WTC11 (cell line): ENCODE measurements around the gene MSS51. TPM values are rescaled to one million over a fixed set of nuclear protein-coding genes. Genes with fewer than 3 reads are reported as not detected.

Experiments
- ATAC-seq: fragments of 200-7000 bp; cut with Tn5 transposase; 2 replicates; pipeline ENCODE4 v1.10.0; 2021; ENCODE audit warnings: mild to moderate bottlenecking, moderate library complexity
- CTCF ChIA-PET: fragments of 300-600 bp; sonication (Branson Sonifier 250); formaldehyde crosslinking; loops from one replicate; lab custom pipeline; 2021; ENCODE audit warnings: antibody characterized with exemption; lab: Charles Lee
- POLR2A ChIA-PET: fragments of 350-600 bp; sonication (Branson Sonifier 250); formaldehyde crosslinking; loops from one replicate; lab custom pipeline; 2021; ENCODE audit warnings: antibody characterized with exemption; lab: Charles Lee
- DNase-seq: peaks from one replicate; pipeline ENCODE4 v3.0.0; 2021; ENCODE audit warnings: low spot score
- H3K27ac Mint-ChIP-seq: 2 replicates; pipeline ENCODE4 v1.8.0; 2021; ENCODE audit warnings: mixed read lengths
- H3K27me3 Mint-ChIP-seq: 2 replicates; pipeline ENCODE4 v1.8.0; 2021; ENCODE audit warnings: low read depth, mild to moderate bottlenecking, moderate library complexity, mixed read lengths
- H3K36me3 Mint-ChIP-seq: 2 replicates; pipeline ENCODE4 v1.8.0; 2021; ENCODE audit warnings: mixed read lengths
- H3K4me1 Mint-ChIP-seq: 2 replicates; pipeline ENCODE4 v1.8.0; 2022; ENCODE audit warnings: mixed read lengths
- H3K4me3 Mint-ChIP-seq: 2 replicates; pipeline ENCODE4 v1.8.0; 2021; ENCODE audit warnings: mild to moderate bottlenecking, moderate library complexity, mixed read lengths
- H3K9me3 Mint-ChIP-seq: 2 replicates; pipeline ENCODE4 v1.8.0; 2021; ENCODE audit warnings: mixed read lengths
- FOXP1 ChIP-seq: sonication (generic); formaldehyde crosslinking; IDR thresholded peaks from 2 replicates; pipeline ENCODE4 v1.8.0; 2022; ENCODE audit warnings: missing genetic modification reagents, mild to moderate bottlenecking, moderate library complexity, borderline replicate concordance
- GRHL2 ChIP-seq: fragments of 250-450 bp; sonication (Bioruptor Pico); IDR thresholded peaks from 2 replicates; pipeline ENCODE4 v1.8.0; 2022; ENCODE audit warnings: mild to moderate bottlenecking, moderate library complexity; ENCODE audit not compliant: insufficient replicate concordance, severe bottlenecking
- RORB ChIP-seq: fragments of 250-450 bp; sonication (Bioruptor Pico); IDR thresholded peaks from 2 replicates; pipeline ENCODE4 v1.9.0; 2021; ENCODE audit warnings: mild to moderate bottlenecking
- TP53 ChIP-seq: sonication (generic); formaldehyde crosslinking; IDR thresholded peaks from 2 replicates; pipeline ENCODE4 v1.8.1; 2023; ENCODE audit warnings: mild to moderate bottlenecking, missing genetic modification reagents
- ZNF138 ChIP-seq: sonication (generic); formaldehyde crosslinking; conservative IDR thresholded peaks from 2 replicates; pipeline ENCODE4 v1.8.1; 2022; ENCODE audit warnings: mild to moderate bottlenecking, moderate library complexity, missing genetic modification reagents
- ZNF219 ChIP-seq: sonication (generic); formaldehyde crosslinking; IDR thresholded peaks from 2 replicates; pipeline ENCODE4 v1.8.0; 2023; ENCODE audit warnings: missing genetic modification reagents, mild to moderate bottlenecking, borderline replicate concordance
- ZNF232 ChIP-seq: sonication (generic); formaldehyde crosslinking; IDR thresholded peaks from 2 replicates; pipeline ENCODE4 v1.8.0; 2022; ENCODE audit warnings: mild to moderate bottlenecking, missing genetic modification reagents
- total RNA-seq: library from RNA; stranded (reverse); gene quantifications from 3 replicates; pipeline ENCODE4 v1.2.3, GENCODE V29; 2021
- TF ChIP-seq, protein P1 (sequence below): sonication (generic); formaldehyde crosslinking; IDR thresholded peaks from 2 replicates; pipeline ENCODE4 v1.8.0; 2022; ENCODE audit warnings: mild to moderate bottlenecking, missing genetic modification reagents
- TF ChIP-seq, protein P2 (sequence below): fragments of 250-450 bp; sonication (Bioruptor Pico); IDR thresholded peaks from 2 replicates; pipeline ENCODE4 v1.9.0; 2021; ENCODE audit warnings: moderate library complexity, mild to moderate bottlenecking, inconsistent platforms, borderline replicate concordance
- TF ChIP-seq, protein P3 (sequence below): sonication (generic); formaldehyde crosslinking; IDR thresholded peaks from 2 replicates; pipeline ENCODE4 v1.8.1; 2022; ENCODE audit warnings: low read depth, missing genetic modification reagents, borderline replicate concordance
- TF ChIP-seq, protein P4 (sequence below): fragments of 250-450 bp; sonication (Bioruptor Pico); IDR thresholded peaks from 2 replicates; pipeline ENCODE4 v2.1.2; 2022; ENCODE audit warnings: mild to moderate bottlenecking, moderate library complexity
- TF ChIP-seq, protein P5 (sequence below): fragments of 200-600 bp; IDR thresholded peaks from 2 replicates; pipeline ENCODE4 v1.8.0; 2022; ENCODE audit warnings: antibody characterized with exemption
- TF ChIP-seq, protein P6 (sequence below): sonication (generic); formaldehyde crosslinking; IDR thresholded peaks from 2 replicates; pipeline ENCODE4 v1.8.1; 2022; ENCODE audit warnings: missing genetic modification reagents, borderline replicate concordance
- TF ChIP-seq, protein P7 (sequence below): sonication (generic); formaldehyde crosslinking; IDR thresholded peaks from 2 replicates; pipeline ENCODE4 v1.8.1; 2023; ENCODE audit warnings: mild to moderate bottlenecking, moderate library complexity, missing genetic modification reagents
- TF ChIP-seq, protein P8 (sequence below): sonication (generic); formaldehyde crosslinking; conservative IDR thresholded peaks from 2 replicates; pipeline ENCODE4 v1.8.1; 2022; ENCODE audit warnings: mild to moderate bottlenecking, missing genetic modification reagents
- TF ChIP-seq, protein P9 (sequence below): sonication (generic); formaldehyde crosslinking; IDR thresholded peaks from 2 replicates; pipeline ENCODE4 v1.8.0; 2023; ENCODE audit warnings: mild to moderate bottlenecking, missing genetic modification reagents

The MSS51 gene
- total RNA-seq, 1 experiment from 2014 or later = 3.0 TPM

DNA sequence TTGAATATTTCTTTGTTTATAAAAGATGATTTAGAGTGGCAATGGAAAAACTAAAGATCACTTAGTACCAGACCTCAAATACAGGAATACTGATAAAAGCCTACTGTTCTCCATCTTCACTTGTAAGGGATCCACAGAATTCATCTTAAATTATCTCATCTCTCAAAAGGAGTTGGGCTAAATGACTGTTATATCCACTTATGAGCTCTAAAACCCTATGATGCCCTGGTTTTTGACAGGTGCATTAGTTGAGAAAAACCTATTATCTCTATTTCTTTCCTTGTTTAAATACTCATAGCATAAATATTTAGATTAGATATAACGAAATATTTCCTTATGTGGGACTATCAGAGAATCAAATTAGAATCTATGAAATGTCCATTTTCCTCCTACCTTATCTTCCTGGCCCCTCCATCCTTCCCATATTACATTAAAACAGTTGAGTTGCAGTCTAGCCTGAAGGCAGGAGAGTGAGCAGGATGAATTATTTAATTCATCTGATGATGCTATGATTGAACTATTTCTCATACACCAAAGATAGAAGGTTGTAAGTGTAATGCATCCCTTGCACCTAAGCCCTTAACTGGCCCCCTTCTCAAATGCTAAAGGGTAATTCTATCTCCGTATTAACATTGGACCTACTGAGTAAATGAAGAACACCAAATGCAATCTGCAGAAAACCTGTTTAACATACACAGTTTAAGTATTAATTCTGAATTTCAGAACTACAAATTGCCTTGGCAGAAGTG lies 32.8 kb upstream of the MSS51 start:
- ChIA-PET POLR2A (no interaction called here), CTCF (no interaction called here)
- Mint-ChIP-seq H3K27ac (no peak overlapping the region), H3K36me3 (peaks cover 22% of the 10 kb centered on the region), H3K27me3 (no peaks in the 10 kb centered on the region), H3K4me3 (no peak overlapping the region), H3K4me1 (no peaks in the 10 kb centered on the region), H3K9me3 (no peaks in the 10 kb centered on the region)
- DNase-seq = no peak
- no peak for ATAC-seq
- TF ChIP-seq, protein P1, sequence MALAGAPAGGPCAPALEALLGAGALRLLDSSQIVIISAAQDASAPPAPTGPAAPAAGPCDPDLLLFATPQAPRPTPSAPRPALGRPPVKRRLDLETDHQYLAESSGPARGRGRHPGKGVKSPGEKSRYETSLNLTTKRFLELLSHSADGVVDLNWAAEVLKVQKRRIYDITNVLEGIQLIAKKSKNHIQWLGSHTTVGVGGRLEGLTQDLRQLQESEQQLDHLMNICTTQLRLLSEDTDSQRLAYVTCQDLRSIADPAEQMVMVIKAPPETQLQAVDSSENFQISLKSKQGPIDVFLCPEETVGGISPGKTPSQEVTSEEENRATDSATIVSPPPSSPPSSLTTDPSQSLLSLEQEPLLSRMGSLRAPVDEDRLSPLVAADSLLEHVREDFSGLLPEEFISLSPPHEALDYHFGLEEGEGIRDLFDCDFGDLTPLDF (CRISPR knock-in tag) = no peak
- TF ChIP-seq GRHL2 (CRISPR knock-in tag) (no peak), ZNF219 (CRISPR knock-in tag) (no peak), FOXP1 (CRISPR knock-in tag) (no peak), RORB (CRISPR knock-in tag) (no peak), ZNF138 (CRISPR knock-in tag) (no peak), ZNF232 (no peak), TP53 (CRISPR knock-in tag) (no peak)
- TF ChIP-seq, protein P2, sequence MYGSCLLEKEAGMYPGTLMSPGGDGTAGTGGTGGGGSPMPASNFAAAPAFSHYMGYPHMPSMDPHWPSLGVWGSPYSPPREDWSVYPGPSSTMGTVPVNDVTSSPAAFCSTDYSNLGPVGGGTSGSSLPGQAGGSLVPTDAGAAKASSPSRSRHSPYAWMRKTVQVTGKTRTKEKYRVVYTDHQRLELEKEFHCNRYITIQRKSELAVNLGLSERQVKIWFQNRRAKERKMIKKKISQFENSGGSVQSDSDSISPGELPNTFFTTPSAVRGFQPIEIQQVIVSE (CRISPR knock-in tag) = no peak
- TF ChIP-seq, protein P3, sequence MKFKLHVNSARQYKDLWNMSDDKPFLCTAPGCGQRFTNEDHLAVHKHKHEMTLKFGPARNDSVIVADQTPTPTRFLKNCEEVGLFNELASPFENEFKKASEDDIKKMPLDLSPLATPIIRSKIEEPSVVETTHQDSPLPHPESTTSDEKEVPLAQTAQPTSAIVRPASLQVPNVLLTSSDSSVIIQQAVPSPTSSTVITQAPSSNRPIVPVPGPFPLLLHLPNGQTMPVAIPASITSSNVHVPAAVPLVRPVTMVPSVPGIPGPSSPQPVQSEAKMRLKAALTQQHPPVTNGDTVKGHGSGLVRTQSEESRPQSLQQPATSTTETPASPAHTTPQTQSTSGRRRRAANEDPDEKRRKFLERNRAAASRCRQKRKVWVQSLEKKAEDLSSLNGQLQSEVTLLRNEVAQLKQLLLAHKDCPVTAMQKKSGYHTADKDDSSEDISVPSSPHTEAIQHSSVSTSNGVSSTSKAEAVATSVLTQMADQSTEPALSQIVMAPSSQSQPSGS (CRISPR knock-in tag) = no peak
- TF ChIP-seq, protein P4, sequence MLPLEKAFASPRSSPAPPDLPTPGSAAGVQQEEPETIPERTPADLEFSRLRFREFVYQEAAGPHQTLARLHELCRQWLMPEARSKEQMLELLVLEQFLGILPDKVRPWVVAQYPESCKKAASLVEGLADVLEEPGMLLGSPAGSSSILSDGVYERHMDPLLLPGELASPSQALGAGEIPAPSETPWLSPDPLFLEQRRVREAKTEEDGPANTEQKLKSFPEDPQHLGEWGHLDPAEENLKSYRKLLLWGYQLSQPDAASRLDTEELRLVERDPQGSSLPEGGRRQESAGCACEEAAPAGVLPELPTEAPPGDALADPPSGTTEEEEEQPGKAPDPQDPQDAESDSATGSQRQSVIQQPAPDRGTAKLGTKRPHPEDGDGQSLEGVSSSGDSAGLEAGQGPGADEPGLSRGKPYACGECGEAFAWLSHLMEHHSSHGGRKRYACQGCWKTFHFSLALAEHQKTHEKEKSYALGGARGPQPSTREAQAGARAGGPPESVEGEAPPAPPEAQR = no peak
- TF ChIP-seq, protein P5, sequence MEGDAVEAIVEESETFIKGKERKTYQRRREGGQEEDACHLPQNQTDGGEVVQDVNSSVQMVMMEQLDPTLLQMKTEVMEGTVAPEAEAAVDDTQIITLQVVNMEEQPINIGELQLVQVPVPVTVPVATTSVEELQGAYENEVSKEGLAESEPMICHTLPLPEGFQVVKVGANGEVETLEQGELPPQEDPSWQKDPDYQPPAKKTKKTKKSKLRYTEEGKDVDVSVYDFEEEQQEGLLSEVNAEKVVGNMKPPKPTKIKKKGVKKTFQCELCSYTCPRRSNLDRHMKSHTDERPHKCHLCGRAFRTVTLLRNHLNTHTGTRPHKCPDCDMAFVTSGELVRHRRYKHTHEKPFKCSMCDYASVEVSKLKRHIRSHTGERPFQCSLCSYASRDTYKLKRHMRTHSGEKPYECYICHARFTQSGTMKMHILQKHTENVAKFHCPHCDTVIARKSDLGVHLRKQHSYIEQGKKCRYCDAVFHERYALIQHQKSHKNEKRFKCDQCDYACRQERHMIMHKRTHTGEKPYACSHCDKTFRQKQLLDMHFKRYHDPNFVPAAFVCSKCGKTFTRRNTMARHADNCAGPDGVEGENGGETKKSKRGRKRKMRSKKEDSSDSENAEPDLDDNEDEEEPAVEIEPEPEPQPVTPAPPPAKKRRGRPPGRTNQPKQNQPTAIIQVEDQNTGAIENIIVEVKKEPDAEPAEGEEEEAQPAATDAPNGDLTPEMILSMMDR = no peak
- TF ChIP-seq, protein P6, sequence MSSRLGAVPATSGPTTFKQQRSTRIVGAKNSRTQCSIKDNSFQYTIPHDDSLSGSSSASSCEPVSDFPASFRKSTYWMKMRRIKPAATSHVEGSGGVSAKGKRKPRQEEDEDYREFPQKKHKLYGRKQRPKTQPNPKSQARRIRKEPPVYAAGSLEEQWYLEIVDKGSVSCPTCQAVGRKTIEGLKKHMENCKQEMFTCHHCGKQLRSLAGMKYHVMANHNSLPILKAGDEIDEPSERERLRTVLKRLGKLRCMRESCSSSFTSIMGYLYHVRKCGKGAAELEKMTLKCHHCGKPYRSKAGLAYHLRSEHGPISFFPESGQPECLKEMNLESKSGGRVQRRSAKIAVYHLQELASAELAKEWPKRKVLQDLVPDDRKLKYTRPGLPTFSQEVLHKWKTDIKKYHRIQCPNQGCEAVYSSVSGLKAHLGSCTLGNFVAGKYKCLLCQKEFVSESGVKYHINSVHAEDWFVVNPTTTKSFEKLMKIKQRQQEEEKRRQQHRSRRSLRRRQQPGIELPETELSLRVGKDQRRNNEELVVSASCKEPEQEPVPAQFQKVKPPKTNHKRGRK (CRISPR knock-in tag) = no peak
- TF ChIP-seq, protein P7, sequence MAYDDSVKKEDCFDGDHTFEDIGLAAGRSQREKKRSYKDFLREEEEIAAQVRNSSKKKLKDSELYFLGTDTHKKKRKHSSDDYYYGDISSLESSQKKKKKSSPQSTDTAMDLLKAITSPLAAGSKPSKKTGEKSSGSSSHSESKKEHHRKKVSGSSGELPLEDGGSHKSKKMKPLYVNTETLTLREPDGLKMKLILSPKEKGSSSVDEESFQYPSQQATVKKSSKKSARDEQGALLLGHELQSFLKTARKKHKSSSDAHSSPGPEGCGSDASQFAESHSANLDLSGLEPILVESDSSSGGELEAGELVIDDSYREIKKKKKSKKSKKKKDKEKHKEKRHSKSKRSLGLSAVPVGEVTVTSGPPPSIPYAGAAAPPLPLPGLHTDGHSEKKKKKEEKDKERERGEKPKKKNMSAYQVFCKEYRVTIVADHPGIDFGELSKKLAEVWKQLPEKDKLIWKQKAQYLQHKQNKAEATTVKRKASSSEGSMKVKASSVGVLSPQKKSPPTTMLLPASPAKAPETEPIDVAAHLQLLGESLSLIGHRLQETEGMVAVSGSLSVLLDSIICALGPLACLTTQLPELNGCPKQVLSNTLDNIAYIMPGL (CRISPR knock-in tag) = no peak
- TF ChIP-seq, protein P8, sequence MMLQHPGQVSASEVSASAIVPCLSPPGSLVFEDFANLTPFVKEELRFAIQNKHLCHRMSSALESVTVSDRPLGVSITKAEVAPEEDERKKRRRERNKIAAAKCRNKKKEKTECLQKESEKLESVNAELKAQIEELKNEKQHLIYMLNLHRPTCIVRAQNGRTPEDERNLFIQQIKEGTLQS = no peak
- TF ChIP-seq, protein P9, sequence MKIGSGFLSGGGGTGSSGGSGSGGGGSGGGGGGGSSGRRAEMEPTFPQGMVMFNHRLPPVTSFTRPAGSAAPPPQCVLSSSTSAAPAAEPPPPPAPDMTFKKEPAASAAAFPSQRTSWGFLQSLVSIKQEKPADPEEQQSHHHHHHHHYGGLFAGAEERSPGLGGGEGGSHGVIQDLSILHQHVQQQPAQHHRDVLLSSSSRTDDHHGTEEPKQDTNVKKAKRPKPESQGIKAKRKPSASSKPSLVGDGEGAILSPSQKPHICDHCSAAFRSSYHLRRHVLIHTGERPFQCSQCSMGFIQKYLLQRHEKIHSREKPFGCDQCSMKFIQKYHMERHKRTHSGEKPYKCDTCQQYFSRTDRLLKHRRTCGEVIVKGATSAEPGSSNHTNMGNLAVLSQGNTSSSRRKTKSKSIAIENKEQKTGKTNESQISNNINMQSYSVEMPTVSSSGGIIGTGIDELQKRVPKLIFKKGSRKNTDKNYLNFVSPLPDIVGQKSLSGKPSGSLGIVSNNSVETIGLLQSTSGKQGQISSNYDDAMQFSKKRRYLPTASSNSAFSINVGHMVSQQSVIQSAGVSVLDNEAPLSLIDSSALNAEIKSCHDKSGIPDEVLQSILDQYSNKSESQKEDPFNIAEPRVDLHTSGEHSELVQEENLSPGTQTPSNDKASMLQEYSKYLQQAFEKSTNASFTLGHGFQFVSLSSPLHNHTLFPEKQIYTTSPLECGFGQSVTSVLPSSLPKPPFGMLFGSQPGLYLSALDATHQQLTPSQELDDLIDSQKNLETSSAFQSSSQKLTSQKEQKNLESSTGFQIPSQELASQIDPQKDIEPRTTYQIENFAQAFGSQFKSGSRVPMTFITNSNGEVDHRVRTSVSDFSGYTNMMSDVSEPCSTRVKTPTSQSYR (CRISPR knock-in tag) = no peak
- TF ChIP-seq, all 79 proteins: peak for 0
